Muscle layer of duodenum (tissue), 2 donors: ENCODE results near the gene PXN.
A peak's percentile ranks its signal among the peaks of the same experiment; 100 is the strongest.

Experiments
- H3K27ac ChIP-seq: one replicate; pipeline ENCODE4 v1.7.0; 2013; ENCODE audit warnings: mild to moderate bottlenecking, low read length
- H3K27me3 ChIP-seq: one replicate; pipeline ENCODE4 v1.7.0; 2013; ENCODE audit warnings: low read depth, mild to moderate bottlenecking, control low read depth, low read length
- H3K36me3 ChIP-seq, 2 donors: one replicate each; pipeline ENCODE4 v1.7.0; 2013; ENCODE audit warnings: low read length in 2 of 2, control low read depth in 1 of 2, mild to moderate bottlenecking in 1 of 2; ENCODE audit not compliant: insufficient read depth in 2 of 2, control insufficient read depth in 1 of 2
- H3K4me1 ChIP-seq, 2 donors: one replicate each; pipeline ENCODE4 v1.7.0; 2013; ENCODE audit warnings: low read length in 2 of 2, mild to moderate bottlenecking in 2 of 2, control low read depth in 1 of 2, moderate library complexity in 1 of 2; ENCODE audit not compliant: insufficient read depth in 2 of 2, control insufficient read depth in 1 of 2
- H3K4me3 ChIP-seq, 2 donors: one replicate each; pipeline ENCODE4 v1.7.0; 2013; ENCODE audit warnings: low read length in 2 of 2, low read depth in 1 of 2, mild to moderate bottlenecking in 1 of 2
- H3K9me3 ChIP-seq, 2 donors: one replicate each; pipeline ENCODE4 v1.7.0; 2013; ENCODE audit warnings: low read length in 2 of 2, control low read depth in 1 of 2, mild to moderate bottlenecking in 1 of 2; ENCODE audit not compliant: control insufficient read depth in 1 of 2
- donor health status: healthy.

PXN gene

DNA sequence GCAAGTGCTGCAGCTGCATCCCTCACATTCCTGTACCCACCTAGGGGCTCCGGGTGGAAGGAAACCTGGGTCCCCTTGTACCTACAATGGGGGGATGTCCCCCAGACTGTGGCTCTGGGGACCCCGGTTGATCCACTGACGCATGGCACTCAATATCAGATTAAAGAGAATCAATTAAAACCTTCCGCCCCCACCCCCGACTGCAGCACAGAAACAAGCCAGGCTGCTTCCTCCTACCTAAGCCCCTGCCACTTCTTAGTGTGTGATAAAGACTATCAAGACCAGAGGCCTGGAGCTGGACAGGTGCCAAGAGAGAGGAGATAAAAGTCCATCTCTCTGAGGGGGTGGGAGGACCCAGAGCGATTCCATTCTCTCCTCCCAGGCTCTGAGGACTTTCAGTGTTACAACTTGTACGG, 36.5 kb downstream of the PXN start:
- Histone ChIP-seq H3K4me1 (peaks cover 75 to 93% of the 10 kb centered on the region in 2 donors), H3K4me3 (peak overlapping the region; percentile 2 to 34), H3K27me3 (no peaks in the 10 kb centered on the region), H3K9me3 (no peaks in the 10 kb centered on the region), H3K27ac (peak overlapping the region; percentile 96), H3K36me3 (peaks cover 0 to 2% of the 10 kb centered on the region in 2 donors)

DNA sequence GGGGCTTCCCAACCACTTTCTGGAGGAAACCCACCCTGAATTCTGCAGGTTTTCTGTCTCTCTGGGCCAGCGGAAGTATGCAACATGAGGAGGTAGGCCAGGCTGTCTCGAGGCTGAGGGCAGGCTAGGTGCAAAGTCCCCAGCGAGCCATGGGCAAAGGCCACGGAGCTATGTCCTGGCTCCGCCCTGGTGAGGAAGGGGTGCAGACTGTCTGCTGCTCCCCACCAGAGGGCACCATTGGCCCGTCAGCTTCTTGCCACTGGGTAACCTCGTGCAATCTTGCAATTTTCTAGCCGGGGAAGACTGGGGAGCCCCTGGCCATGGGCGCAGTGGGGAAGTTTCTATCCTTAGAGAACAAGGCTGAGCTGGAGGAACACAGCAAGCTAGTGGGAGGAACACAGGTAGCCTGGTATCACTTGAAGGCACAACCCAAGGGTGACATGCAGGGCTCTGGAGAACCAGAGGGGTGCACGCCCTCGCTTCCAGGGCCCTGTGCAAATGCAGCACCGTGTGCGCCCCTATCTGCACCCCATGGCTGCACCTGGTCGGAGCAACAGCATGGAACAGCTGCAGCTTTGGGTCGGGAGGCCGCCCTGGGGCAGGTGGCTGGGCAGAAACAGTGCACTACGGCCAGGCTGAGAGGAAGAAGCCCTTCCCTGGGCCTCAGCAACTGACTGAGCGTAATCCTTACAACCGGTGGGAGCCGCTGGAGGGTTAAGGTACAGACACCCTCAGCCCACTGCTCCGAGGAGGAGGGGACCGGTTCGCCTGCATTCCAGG, 37.0 kb downstream of the PXN start:
- peak overlapping the region; percentile 34 to 46 for H3K4me3 ChIP-seq
- H3K9me3 ChIP-seq = no peaks in the 10 kb centered on the region
- H3K27me3 ChIP-seq = no peaks in the 10 kb centered on the region
- peaks cover 69 to 89% of the 10 kb centered on the region in 2 donors for H3K4me1 ChIP-seq
- H3K36me3 ChIP-seq = peaks cover 4 to 8% of the 10 kb centered on the region in 2 donors
- H3K27ac ChIP-seq = peak overlapping the region; percentile 96

DNA sequence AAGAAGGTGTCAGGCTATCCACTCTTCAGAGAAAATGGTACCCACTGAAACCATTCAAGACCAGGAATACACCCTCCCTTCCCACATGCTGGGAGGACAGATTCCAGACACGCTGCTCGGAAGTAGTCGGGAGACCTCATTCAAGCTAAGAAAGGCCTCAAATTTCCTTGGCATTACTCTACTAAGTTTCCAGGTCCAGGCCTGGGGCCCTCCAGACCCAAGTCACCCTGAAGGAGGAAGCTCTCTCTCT, 37.6 kb downstream of the PXN start:
- H3K4me3 ChIP-seq = peak overlapping the region in 1 of 2 donors; percentile 34

DNA sequence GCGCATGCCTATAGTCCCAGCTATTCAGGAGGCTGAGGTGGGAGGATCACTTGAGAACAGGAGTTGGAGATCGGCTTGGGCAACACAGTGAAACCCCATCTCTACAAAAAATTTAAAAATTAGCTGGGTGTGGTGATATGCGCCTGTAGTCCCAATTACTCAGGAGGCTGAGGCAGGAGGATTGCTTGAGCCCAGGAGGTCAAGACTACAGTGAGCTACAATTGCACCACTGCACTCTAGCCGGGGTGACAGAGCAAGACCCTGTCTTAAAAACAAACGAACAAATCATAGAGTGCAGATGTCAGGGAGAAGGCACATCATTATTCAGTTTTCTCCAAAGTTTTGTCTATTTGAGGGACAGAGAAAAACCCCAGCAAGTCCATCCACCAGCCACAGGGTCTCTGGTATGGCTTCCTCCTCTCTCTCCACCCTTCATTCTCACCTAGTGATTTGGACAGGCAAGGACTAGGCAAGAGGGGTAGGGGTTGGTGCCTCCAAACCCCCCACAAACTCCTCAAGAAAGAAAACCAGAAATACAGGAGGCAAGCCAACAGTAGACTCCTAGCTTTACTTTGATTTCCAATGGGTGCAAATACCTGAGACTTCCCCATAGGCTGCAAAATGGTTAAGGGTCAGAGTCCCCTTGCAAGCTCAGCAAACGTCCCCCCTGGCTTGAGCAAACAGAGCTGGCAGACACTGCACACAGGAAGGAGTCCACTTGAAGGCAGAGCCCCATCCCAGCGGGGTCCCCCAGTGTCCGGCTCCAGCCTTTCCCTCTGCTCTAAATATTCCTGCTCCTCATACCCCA, 38.1 kb downstream of the PXN start:
- Histone ChIP-seq H3K9me3 (no peaks in the 10 kb centered on the region), H3K36me3 (peaks cover 10 to 18% of the 10 kb centered on the region in 2 donors), H3K27me3 (no peaks in the 10 kb centered on the region), H3K4me1 (peaks cover 60 to 80% of the 10 kb centered on the region in 2 donors), H3K4me3 (no peak overlapping the region), H3K27ac (peak overlapping the region; percentile 96)

More for the DNA sequence above, 37.6 kb downstream of the PXN start:
- Histone ChIP-seq H3K9me3 (no peaks in the 10 kb centered on the region), H3K27ac (peak overlapping the region; percentile 96), H3K4me1 (peaks cover 65 to 84% of the 10 kb centered on the region in 2 donors), H3K27me3 (no peaks in the 10 kb centered on the region), H3K36me3 (peaks cover 7 to 13% of the 10 kb centered on the region in 2 donors)

DNA sequence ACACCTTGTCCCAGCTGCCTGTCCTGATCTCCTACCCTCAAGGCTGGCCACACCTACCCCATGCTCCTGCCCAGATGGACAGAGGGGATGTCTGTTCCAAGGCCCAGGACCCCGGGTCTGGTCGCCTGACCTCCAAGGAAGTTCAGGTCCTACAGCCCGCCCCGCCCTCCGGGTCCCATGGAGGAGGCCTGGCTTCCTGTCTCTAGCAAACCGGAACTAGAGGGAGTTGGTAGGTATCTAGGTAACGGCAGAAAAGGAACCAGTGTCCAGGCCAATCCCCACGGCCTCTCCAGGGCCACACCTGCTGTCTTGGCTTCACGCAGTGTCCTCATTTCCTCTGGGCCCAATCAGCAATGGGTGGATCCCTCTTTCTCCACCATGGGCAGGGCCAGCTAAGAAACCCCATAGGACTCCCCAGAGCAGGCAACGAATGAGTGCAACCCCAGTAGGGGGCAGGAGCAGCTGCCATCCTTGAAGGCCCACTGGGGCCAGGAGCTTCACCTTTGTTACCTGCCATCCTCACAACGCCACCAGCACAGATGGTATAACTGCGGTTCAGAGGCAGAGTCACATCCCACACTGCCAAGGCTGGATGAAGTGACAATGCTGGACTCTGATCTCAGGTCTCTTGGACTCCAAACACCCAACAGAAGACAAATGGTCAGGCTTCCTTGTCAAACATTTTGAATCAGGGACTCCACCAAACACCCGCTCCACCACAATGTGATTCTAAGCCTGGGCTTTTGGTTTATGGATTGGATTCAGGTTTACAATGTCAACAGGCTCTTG, 39.5 kb downstream of the PXN start:
- peaks cover 46 to 66% of the 10 kb centered on the region in 2 donors for H3K4me1 ChIP-seq
- H3K27me3 ChIP-seq = no peaks in the 10 kb centered on the region
- peak overlapping the region; percentile 14 to 45 for H3K4me3 ChIP-seq
- no peaks in the 10 kb centered on the region for H3K9me3 ChIP-seq
- H3K36me3 ChIP-seq = peaks cover 23 to 32% of the 10 kb centered on the region in 2 donors
- peak overlapping the region; percentile 91 for H3K27ac ChIP-seq

DNA sequence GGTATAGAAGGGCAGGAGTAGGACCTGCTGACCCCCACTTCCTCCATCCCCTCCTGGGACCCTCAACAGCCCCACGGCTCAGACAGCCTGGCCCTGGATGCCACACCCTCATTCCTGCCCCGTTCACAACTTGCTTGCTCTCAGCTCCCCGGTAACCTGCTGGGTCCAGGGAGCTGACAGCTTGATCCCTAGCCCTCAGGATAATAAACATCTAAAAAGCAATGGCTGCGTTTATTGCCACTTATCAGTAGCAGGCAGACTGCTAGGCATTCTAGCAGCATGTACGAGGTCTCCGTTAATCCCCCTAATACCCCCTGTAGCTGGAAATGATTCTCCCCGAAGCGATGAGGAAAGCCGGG, 40.4 kb downstream of the PXN start:
- peaks cover 37 to 57% of the 10 kb centered on the region in 2 donors for H3K4me1 ChIP-seq
- H3K27ac ChIP-seq = peak overlapping the region; percentile 91
- peaks cover 31 to 40% of the 10 kb centered on the region in 2 donors for H3K36me3 ChIP-seq
- no peaks in the 10 kb centered on the region for H3K9me3 ChIP-seq
- H3K4me3 ChIP-seq = peak overlapping the region; percentile 25 to 45
- H3K27me3 ChIP-seq = no peaks in the 10 kb centered on the region

DNA sequence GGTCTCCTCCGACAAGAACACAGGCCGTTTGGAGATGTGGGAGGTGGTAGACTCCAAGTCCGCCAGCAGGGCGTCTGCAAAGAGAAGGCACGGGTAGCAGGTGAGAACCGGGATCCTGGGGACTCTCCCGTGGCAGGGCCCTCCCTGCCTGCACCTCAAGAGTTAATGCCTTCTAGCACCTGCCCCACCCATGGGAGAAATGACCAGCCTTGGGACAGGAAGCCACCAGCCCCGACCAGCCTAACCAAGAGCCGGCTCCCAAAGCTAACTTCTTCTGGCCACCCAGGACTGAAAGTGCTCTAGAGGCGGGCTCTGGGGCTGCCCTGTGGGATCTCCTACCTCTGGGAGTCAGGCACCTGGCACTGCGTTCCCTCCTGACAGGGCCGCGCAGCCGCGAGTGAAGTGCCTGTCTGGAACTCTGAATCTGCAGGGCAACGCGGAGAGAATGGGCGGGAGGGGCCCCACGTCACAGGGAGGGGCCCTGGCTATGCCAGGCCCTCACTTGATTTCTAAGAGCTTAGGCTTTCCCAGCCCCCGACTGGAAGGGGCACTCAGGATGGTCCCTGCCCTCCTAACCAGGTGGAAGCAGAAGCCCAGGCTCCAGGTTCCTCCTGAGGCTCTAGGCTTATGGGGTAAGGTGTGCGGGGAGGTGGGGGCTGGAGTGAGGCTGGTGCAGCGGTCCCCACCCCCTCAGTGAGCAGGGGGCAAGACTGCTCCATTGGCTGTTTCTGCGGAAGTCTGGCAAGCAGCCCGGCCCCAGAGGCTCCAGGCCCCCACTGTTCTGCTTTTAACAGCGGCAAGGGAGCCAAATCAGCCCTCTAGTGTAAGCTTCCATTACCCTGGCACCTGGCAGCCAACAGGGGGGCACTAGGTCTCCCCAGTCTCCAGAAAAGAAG, 41.0 kb downstream of the PXN start:
- Histone ChIP-seq H3K4me1 (peaks cover 31 to 51% of the 10 kb centered on the region in 2 donors), H3K27ac (peak overlapping the region; percentile 91), H3K36me3 (peaks cover 37 to 42% of the 10 kb centered on the region in 2 donors), H3K4me3 (peak overlapping the region; percentile 25 to 45), H3K9me3 (no peaks in the 10 kb centered on the region), H3K27me3 (no peaks in the 10 kb centered on the region)

DNA sequence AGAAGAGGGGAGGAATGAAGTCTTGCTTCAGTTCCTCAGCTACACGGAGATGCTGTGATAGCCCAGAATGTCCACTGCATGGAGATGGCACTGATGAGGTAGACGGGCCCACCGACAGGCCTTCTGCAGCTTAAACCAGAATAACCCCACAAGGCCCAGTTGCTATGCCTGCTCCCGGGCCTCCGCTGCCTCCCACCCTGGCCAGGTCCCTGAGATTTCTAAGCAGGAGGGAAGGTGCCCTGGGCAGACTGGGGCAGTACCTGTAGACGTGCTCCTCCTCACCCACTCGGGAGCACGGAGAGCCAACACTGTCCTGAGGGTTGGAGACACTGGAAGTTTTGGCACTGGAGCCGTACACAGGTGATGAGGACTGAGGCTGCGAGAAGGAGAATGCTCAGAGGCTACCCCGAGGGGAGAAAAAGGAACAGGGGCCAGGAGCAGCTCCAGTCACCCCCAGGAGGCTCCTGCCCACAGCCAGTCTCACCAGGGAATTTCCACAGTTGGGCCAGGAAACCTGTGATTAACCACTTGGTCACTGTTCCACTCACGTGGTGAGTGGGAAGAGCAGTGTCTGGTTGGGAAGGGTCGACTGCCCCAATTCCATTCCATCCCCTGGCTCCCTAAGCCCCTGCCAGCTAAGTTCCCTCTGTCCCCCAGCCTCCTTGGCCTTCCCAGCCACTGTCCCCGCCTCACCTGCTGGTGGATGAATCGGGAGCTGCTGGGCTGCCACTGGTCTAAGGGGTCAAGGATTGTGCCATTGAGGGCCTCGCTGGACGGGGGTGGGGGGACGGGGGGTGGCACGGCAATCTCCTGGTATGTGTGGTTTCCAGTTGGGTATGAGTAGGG, 41.8 kb downstream of the PXN start:
- Histone ChIP-seq H3K36me3 (peaks cover 46 to 51% of the 10 kb centered on the region in 2 donors), H3K27me3 (no peaks in the 10 kb centered on the region), H3K4me3 (no peak overlapping the region), H3K9me3 (no peaks in the 10 kb centered on the region), H3K27ac (peak overlapping the region; percentile 4), H3K4me1 (peaks cover 22 to 42% of the 10 kb centered on the region in 2 donors)

DNA sequence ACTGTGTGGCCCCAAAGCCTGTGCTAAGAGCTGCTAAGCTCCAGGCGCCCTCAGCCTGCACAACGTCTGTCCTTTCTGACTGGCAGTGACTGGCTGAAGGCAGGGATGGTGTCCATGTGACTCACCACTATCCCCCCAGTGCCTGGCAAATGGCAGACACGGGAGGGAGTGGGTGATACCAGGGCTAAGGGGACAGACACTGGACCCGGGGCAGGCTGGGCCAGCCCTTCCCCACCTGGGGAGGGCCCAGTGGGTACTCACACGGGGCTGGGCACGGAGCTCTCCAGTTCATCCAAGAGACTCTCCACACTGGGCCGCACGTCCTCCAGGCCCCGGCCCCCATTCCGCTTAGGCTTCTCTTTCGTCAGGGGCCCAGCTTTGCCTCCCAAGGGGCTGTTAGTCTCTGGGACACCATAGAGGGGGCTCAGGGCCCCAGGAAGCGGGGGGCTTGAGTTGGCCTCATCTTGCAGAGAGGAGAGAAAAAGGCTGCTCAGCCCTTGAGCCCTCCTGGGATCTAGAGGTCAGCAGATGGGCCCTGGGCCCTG, 43.2 kb downstream of the PXN start:
- no peak overlapping the region for H3K4me3 ChIP-seq
- no peaks in the 10 kb centered on the region for H3K27me3 ChIP-seq
- H3K36me3 ChIP-seq = peaks cover 48 to 55% of the 10 kb centered on the region in 2 donors
- H3K27ac ChIP-seq = no peak overlapping the region
- peaks cover 14 to 29% of the 10 kb centered on the region in 2 donors for H3K4me1 ChIP-seq
- H3K9me3 ChIP-seq = no peaks in the 10 kb centered on the region

DNA sequence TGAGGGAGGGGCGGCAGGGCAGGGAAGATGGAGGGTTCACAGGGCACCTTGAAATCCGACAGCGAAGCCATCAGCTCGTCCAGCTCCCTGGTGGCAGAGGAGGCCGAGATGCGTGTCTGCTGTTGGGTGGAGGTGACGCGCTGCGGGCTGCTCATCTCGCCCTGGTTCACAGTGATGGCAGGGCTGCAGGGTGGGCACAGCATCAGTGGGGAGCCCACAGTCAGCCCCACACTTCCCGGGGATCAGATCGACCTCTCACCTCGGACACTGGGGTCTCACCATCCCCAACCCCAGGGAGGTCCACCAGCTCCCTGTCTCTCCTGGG, 44.0 kb downstream of the PXN start:
- Histone ChIP-seq H3K9me3 (no peaks in the 10 kb centered on the region), H3K36me3 (peaks cover 48 to 62% of the 10 kb centered on the region in 2 donors), H3K27me3 (no peaks in the 10 kb centered on the region), H3K4me3 (no peak overlapping the region), H3K4me1 (peaks cover 14 to 26% of the 10 kb centered on the region in 2 donors), H3K27ac (no peak overlapping the region)
